Measurements from ENCODE around the gene TMEM51. TPM values are rescaled to one million over a fixed set of nuclear protein-coding genes. Genes with fewer than 3 reads are reported as not detected.
A peak's percentile ranks its signal among the peaks of the same experiment; 100 is the strongest.

TMEM51 gene
- total and polyA plus RNA-seq, 2 of the 13 experiments (the other 11 are each of a cell fraction or from before 2014, with no cell fraction given), result 12.2 to 22.3 TPM

- TF ChIP-seq ZNF891 (CRISPR knock-in tag; IDR thresholded peaks at IDR 0.05) (peak; percentile 21; the same call in 1 of the 2 replicates), ZNF773 (CRISPR knock-in tag; IDR thresholded peaks at IDR 0.05; ENCODE audit: borderline replicate concordance) (no peak), ZC3H4 (CRISPR knock-in tag; IDR thresholded peaks at IDR 0.05; ENCODE audit: borderline replicate concordance) (no peak), ONECUT2 (CRISPR knock-in tag; IDR thresholded peaks at IDR 0.05) (no peak), ZBTB46 (CRISPR knock-in tag; IDR thresholded peaks at IDR 0.05; ENCODE audit: borderline replicate concordance) (no peak), EHMT2 (IDR thresholded peaks at IDR 0.05; ENCODE audit: borderline replicate concordance, low read depth, low read length) (no peak), KLF11 (CRISPR knock-in tag; IDR thresholded peaks at IDR 0.05) (no peak), ZKSCAN1 (IDR thresholded peaks at IDR 0.05; ENCODE audit: low read length) (no peak), ZHX2 (IDR thresholded peaks at IDR 0.05; ENCODE audit: low read depth) (no peak), ZHX2 (CRISPR knock-in tag; IDR thresholded peaks at IDR 0.05; ENCODE audit: borderline replicate concordance) (no peak), ZFY (CRISPR knock-in tag; IDR thresholded peaks at IDR 0.05) (peak; percentile 63; the same call in 1 of the 2 replicates), ZNF333 (CRISPR knock-in tag; IDR thresholded peaks at IDR 0.05; ENCODE audit: borderline replicate concordance) (no peak), NCOA2 (CRISPR knock-in tag; IDR thresholded peaks at IDR 0.05) (peak; percentile 81), FOXA3 (CRISPR knock-in tag; IDR thresholded peaks at IDR 0.05) (peak; percentile 62; the same call in 1 of the 2 replicates), ZNF367 (CRISPR knock-in tag; IDR thresholded peaks at IDR 0.05; ENCODE audit: borderline replicate concordance) (no peak), GTF2F1 (IDR thresholded peaks at IDR 0.05; ENCODE audit: low read length) (no peak), ZNF639 (CRISPR knock-in tag; conservative IDR thresholded peaks at IDR 0.05) (no peak; the same call in 1 of the 2 replicates), KAT8 (CRISPR knock-in tag; IDR thresholded peaks at IDR 0.05) (0 out of 2 replicates have a peak, but pooled peaks have one; percentile 40), ZNF546 (CRISPR knock-in tag; conservative IDR thresholded peaks at IDR 0.05) (no peak), SRF (IDR thresholded peaks at IDR 0.05; ENCODE audit: low read depth, low read length) (no peak), IRF9 (CRISPR knock-in tag; IDR thresholded peaks at IDR 0.05; ENCODE audit: borderline replicate concordance) (no peak), ZNF746 (CRISPR knock-in tag; IDR thresholded peaks at IDR 0.05) (no peak)
These were observed 13.7 kb upstream of the TMEM51 start (continued) for GRCh38 chr1:15139654-15140350.
